ENCODE measurements around the gene LIN28A.
A peak's percentile ranks its signal among the peaks of the same experiment; 100 is the strongest.

LIN28A gene

DNA sequence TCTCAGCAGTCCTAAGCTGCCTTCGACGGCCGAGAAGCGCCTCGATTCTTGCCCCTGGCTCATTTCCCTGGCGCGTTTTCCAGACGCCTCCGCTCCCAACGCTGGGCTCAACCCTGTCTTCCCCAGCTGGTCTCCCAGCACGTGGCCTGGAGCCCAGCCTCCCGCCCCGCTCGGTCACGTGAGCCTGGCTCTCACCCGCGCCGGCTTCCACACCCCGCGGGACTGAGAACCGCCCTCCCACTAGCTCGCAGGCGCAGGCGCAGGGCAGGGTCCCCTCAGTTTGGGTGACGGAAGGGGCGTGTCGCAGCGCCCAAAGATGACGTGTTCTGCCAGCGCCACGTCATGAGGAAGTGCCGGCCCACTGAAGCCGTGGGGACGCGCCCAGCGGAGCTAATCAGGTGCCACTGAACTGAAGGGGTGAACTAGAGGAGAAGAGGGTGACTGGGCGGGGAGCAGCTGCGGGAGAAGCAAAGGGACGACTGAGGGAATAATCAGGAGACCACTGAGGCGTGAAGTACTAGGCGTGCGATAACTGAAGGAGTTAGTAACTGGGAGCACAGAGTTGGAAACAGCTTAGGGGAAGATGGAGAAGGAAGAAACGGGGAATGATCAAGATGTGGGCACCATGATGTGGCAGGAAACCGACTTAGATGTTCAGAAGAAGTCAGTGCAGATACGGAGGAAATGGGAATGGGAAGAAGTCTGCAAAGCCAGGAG lies 21.5 kb downstream of the LIN28A start, which contains the start of gene DHDDS:
Gene DHDDS (plus strand): TSS at position 343 of the 717 bp plus-strand sequence. CDS start 625 bp downstream, outside the sequence.
- peak; percentile 96 for DNase-seq (ENCODE audit: low spot score)
- TF ChIP-seq, protein P1, sequence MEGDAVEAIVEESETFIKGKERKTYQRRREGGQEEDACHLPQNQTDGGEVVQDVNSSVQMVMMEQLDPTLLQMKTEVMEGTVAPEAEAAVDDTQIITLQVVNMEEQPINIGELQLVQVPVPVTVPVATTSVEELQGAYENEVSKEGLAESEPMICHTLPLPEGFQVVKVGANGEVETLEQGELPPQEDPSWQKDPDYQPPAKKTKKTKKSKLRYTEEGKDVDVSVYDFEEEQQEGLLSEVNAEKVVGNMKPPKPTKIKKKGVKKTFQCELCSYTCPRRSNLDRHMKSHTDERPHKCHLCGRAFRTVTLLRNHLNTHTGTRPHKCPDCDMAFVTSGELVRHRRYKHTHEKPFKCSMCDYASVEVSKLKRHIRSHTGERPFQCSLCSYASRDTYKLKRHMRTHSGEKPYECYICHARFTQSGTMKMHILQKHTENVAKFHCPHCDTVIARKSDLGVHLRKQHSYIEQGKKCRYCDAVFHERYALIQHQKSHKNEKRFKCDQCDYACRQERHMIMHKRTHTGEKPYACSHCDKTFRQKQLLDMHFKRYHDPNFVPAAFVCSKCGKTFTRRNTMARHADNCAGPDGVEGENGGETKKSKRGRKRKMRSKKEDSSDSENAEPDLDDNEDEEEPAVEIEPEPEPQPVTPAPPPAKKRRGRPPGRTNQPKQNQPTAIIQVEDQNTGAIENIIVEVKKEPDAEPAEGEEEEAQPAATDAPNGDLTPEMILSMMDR (IDR thresholded peaks at IDR 0.05; ENCODE audit: extremely low read depth, insufficient read depth, missing control alignments): no peak
- in situ Hi-C loops (cut with MboI; ENCODE audit: low pct_unique_long_range_greater_than_20kb, low sequenced_read_pairs, unreplicated experiment): no loop called here

GRCh38 chr1:26432793-26433192 lies 22.2 kb downstream of the LIN28A start:
- in situ Hi-C loops (cut with MboI; ENCODE audit: low pct_unique_long_range_greater_than_20kb, low sequenced_read_pairs, unreplicated experiment): no loop called here
- TF ChIP-seq, protein P1 (IDR thresholded peaks at IDR 0.05; ENCODE audit: extremely low read depth, insufficient read depth, missing control alignments): no peak
- DNase-seq (ENCODE audit: low spot score): no peak

- no peak for DNase-seq (ENCODE audit: low spot score)
- TF ChIP-seq, protein P1 (IDR thresholded peaks at IDR 0.05; ENCODE audit: extremely low read depth, insufficient read depth, missing control alignments): no peak
- in situ Hi-C loops (cut with MboI; ENCODE audit: low pct_unique_long_range_greater_than_20kb, low sequenced_read_pairs, unreplicated experiment): no loop called here
Measured at GRCh38 chr1:26434161-26434752, 23.6 kb downstream of the LIN28A start.

DNA sequence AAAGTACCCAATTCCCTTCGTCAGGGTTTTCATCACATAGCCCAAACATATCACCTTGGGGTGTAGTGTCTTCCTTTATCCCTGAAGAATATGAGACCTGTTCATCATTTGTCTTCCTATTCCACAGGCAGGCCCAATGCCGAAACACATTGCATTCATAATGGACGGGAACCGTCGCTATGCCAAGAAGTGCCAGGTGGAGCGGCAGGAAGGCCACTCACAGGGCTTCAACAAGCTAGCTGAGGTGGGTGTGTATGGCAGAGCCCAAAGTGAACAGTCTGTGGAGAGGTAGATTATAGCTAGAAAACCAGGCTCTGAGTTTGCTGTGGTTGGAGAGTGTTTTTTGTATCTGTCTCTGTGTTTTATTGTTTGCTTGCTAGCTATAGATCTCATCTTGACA lies 27.4 kb downstream of the LIN28A start:
- DNase-seq (ENCODE audit: low spot score): no peak
- in situ Hi-C loops (cut with MboI; ENCODE audit: low pct_unique_long_range_greater_than_20kb, low sequenced_read_pairs, unreplicated experiment): no loop called here
- TF ChIP-seq, protein P1 (IDR thresholded peaks at IDR 0.05; ENCODE audit: extremely low read depth, insufficient read depth, missing control alignments): no peak

- no peak for DNase-seq (ENCODE audit: low spot score)
- in situ Hi-C loops (cut with MboI; ENCODE audit: low pct_unique_long_range_greater_than_20kb, low sequenced_read_pairs, unreplicated experiment): no loop called here
- TF ChIP-seq, protein P1 (IDR thresholded peaks at IDR 0.05; ENCODE audit: extremely low read depth, insufficient read depth, missing control alignments): no peak
Measured at GRCh38 chr1:26440259-26440658, 29.6 kb downstream of the LIN28A start.

- TF ChIP-seq, protein P1 (IDR thresholded peaks at IDR 0.05; ENCODE audit: extremely low read depth, insufficient read depth, missing control alignments): no peak
- in situ Hi-C loops (cut with MboI; ENCODE audit: low pct_unique_long_range_greater_than_20kb, low sequenced_read_pairs, unreplicated experiment): no loop called here
- no peak for DNase-seq (ENCODE audit: low spot score)
Measured at GRCh38 chr1:26449868-26450267, 39.3 kb downstream of the LIN28A start.
